WERI-Rb-1 (cell line): ENCODE measurements around the gene C6orf163.

ENCODE experiments used
- DNase-seq: peaks from one replicate; pipeline ENCODE4 v3.0.0-alpha.2; 2020
- H3K27ac ChIP-seq: fragments of 250-450 bp; sonication (Bioruptor Pico); 2 replicates; pipeline ENCODE4 v1.5.1; 2020; ENCODE audit warnings: mild to moderate bottlenecking, moderate library complexity
- H3K27me3 ChIP-seq: fragments of 250-450 bp; sonication (Bioruptor Pico); 2 replicates; pipeline ENCODE4 v1.5.1; 2021; ENCODE audit warnings: mild to moderate bottlenecking, low read depth, moderate library complexity; ENCODE audit not compliant: insufficient read depth, severe bottlenecking
- H3K36me3 ChIP-seq: fragments of 250-450 bp; sonication (Bioruptor Pico); 2 replicates; pipeline ENCODE4 v1.5.1; 2020; ENCODE audit warnings: mild to moderate bottlenecking, moderate library complexity
- H3K4me3 ChIP-seq: 2 replicates; pipeline ENCODE4 v1.5.1; 2011; ENCODE audit warnings: low read depth, mild to moderate bottlenecking, control low read depth, low read length
- H3K9me3 ChIP-seq: fragments of 250-450 bp; sonication (Bioruptor Pico); 2 replicates; pipeline ENCODE4 v1.5.1; 2021; ENCODE audit warnings: mild to moderate bottlenecking, moderate library complexity; ENCODE audit not compliant: severe bottlenecking
- CTCF ChIP-seq: IDR thresholded peaks from 2 replicates; pipeline ENCODE4 v1.5.1; 2011; ENCODE audit warnings: low read depth, mild to moderate bottlenecking, control low read depth, inconsistent platforms, low read length

C6orf163 gene

GRCh38 chr6:87364602-87365252 lies 20.1 kb downstream of the C6orf163 start:
- Histone ChIP-seq H3K4me3 (no peak overlapping the region), H3K9me3 (peaks cover 4% of the 10 kb centered on the region), H3K27ac (no peak overlapping the region), H3K36me3 (no peaks in the 10 kb centered on the region), H3K27me3 (no peaks in the 10 kb centered on the region)
- DNase-seq = no peak
- TF ChIP-seq CTCF = no peak

- H3K27me3 ChIP-seq = no peaks in the 10 kb centered on the region
- H3K36me3 ChIP-seq = no peaks in the 10 kb centered on the region
- no peak for DNase-seq
- H3K27ac ChIP-seq = no peak overlapping the region
- no peak overlapping the region for H3K4me3 ChIP-seq
- H3K9me3 ChIP-seq = peaks cover 4% of the 10 kb centered on the region
- no peak for TF ChIP-seq CTCF
Measured at GRCh38 chr6:87366072-87366827, 21.6 kb downstream of the C6orf163 start.

GRCh38 chr6:87366899-87367298 lies 22.3 kb downstream of the C6orf163 start:
- Histone ChIP-seq H3K4me3 (no peak overlapping the region), H3K36me3 (no peaks in the 10 kb centered on the region), H3K27me3 (no peaks in the 10 kb centered on the region), H3K27ac (no peak overlapping the region), H3K9me3 (peaks cover 4% of the 10 kb centered on the region)
- DNase-seq = no peak
- no peak for TF ChIP-seq CTCF

- no peak for TF ChIP-seq CTCF
- Histone ChIP-seq H3K4me3 (no peak overlapping the region), H3K9me3 (peaks cover 4% of the 10 kb centered on the region), H3K27me3 (no peaks in the 10 kb centered on the region), H3K27ac (no peak overlapping the region), H3K36me3 (no peaks in the 10 kb centered on the region)
- no peak for DNase-seq
Measured at GRCh38 chr6:87373377-87373776, 28.8 kb downstream of the C6orf163 start.

GRCh38 chr6:87375315-87375714 lies 30.7 kb downstream of the C6orf163 start:
- H3K4me3 ChIP-seq = no peak overlapping the region
- DNase-seq = no peak
- no peaks in the 10 kb centered on the region for H3K27me3 ChIP-seq
- H3K27ac ChIP-seq = no peak overlapping the region
- no peaks in the 10 kb centered on the region for H3K36me3 ChIP-seq
- no peaks in the 10 kb centered on the region for H3K9me3 ChIP-seq
- no peak for TF ChIP-seq CTCF
